ENCODE measurements around the gene BBOF1.

GRCh38 chr14:73996731-73997107 is 22.4 kb upstream of the BBOF1 start:
- TF ChIP-seq EZH2phosphoT487 (IDR thresholded peaks at IDR 0.05; ENCODE audit: insufficient read depth, low read depth) (no peak), EZH2 (IDR thresholded peaks at IDR 0.05; ENCODE audit: insufficient read depth, poor library complexity, severe bottlenecking) (no peak)
